Stomach (tissue), 4 donors: Measurements from ENCODE around the gene COPS2.

Experiments used
- EP300 ChIP-seq: sonication (generic); formaldehyde crosslinking; IDR thresholded peaks from one replicate; pipeline ENCODE4 v1.6.1; 2017; ENCODE audit warnings: antibody characterized with exemption
- POLR2A ChIP-seq, 4 donors: fragments of 450-650 bp; IDR thresholded peaks; one replicate each; pipeline ENCODE4 v1.6.1; 2016; ENCODE audit warnings: antibody characterized with exemption in 4 of 4, control low read depth in 2 of 4, mild to moderate bottlenecking in 1 of 4, moderate library complexity in 1 of 4
- POLR2AphosphoS5 ChIP-seq, 3 donors: sonication (generic); formaldehyde crosslinking; IDR thresholded peaks; one replicate each; pipeline ENCODE4 v1.6.1; 2016; ENCODE audit warnings: antibody characterized with exemption in 3 of 3
- TF ChIP-seq, protein P1 (sequence below), 7 experiments: fragments of 450-650 bp in 4 of 7; fragments of 200-600 bp in 3 of 7; sonication (generic) in 3 of 7; IDR thresholded peaks; one replicate each; pipeline ENCODE4 v1.5.1; 2016 to 2019; ENCODE audit warnings: antibody characterized with exemption in 7 of 7, control low read depth in 2 of 7, mild to moderate bottlenecking in 1 of 7

DNA sequence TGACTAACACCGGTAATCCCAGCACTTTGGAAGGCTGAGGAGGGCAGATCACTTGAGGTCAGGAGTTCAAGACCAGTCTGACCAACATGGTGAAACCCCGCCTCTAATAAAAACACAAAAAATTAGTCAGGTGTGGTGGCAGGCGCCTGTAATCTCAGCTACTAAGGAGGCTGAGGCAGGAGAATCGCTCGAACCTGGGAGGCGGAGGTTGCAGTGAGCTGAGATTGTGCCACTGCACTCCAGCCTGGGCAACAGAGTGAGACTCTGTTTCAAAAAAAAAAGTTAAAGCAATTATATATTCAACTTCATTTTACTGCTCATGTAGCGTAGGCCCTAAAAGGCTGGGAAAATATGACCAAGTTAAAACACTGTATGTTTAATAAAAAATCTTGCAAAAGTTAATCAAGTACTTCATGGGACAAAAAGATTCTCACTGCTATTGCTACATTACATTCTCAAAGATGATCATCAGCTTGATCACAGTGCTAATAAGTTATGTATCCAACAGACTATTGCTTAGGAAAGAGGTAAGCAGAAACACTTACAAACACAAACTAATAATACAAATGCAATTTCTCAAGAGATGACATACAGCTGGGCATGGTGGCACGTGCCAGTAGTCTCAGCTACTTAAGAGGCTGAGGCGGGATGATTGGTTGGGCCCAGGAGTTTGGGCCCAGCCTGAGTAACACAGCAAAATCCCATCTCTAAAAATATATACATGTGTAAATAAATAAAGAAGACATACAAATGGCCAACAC, 2.7 kb downstream of the COPS2 start:
- TF ChIP-seq, protein P1, sequence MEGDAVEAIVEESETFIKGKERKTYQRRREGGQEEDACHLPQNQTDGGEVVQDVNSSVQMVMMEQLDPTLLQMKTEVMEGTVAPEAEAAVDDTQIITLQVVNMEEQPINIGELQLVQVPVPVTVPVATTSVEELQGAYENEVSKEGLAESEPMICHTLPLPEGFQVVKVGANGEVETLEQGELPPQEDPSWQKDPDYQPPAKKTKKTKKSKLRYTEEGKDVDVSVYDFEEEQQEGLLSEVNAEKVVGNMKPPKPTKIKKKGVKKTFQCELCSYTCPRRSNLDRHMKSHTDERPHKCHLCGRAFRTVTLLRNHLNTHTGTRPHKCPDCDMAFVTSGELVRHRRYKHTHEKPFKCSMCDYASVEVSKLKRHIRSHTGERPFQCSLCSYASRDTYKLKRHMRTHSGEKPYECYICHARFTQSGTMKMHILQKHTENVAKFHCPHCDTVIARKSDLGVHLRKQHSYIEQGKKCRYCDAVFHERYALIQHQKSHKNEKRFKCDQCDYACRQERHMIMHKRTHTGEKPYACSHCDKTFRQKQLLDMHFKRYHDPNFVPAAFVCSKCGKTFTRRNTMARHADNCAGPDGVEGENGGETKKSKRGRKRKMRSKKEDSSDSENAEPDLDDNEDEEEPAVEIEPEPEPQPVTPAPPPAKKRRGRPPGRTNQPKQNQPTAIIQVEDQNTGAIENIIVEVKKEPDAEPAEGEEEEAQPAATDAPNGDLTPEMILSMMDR (IDR thresholded peaks at IDR 0.05): no peak
- TF ChIP-seq POLR2AphosphoS5 (IDR thresholded peaks at IDR 0.05): no peak
- TF ChIP-seq POLR2A (IDR thresholded peaks at IDR 0.05): no peak
- TF ChIP-seq EP300: no peak
